Measurements from ENCODE around the gene C22orf23. TPM values are rescaled to one million over a fixed set of nuclear protein-coding genes. Genes with fewer than 3 reads are reported as not detected.

Gene C22orf23
- total and polyA plus RNA-seq, 9 of the 15 experiments (the other 6 are each of a cell fraction or from before 2014, with no cell fraction given) = 0.25 to 1.0 (median 0.53) TPM

- 90% methylated on average over 4 of the region's 4 CpGs for WGBS (ENCODE audit: insufficient coverage, low coverage, missing lambda C conversion rate)
- no TSS peak for BruUV-seq (replicated peaks)
- Histone ChIP-seq H3K36me3 (ENCODE audit: control insufficient read depth, insufficient read depth, low read length) (peaks cover 19% of the 10 kb centered on the region; the same call in 1 of the 3 replicates), H3K27me3 (ENCODE audit: control insufficient read depth in 2 of 2, insufficient read depth in 2 of 2, low read length in 2 of 2) (no peaks in the 10 kb centered on the region), H3K4me2 (ENCODE audit: insufficient read depth, low read length) (no peak overlapping the region), H3K9ac (ENCODE audit: insufficient read depth in 1 of 2, low read depth in 2 of 2, low read length in 2 of 2) (no peak overlapping the region), H3K4me3 (no peak overlapping the region), H3K9me1 (ENCODE audit: control insufficient read depth, insufficient read depth, low read length) (no peaks in the 10 kb centered on the region), H2AFZ (ENCODE audit: low read depth, low read length) (no peak overlapping the region), H3K27ac (ENCODE audit: extremely low read depth, low read depth, low read length) (no peak overlapping the region), H3K4me1 (replicated peaks in 1 of 2; ENCODE audit: control insufficient read depth in 2 of 2, insufficient read depth in 2 of 2, low read length in 2 of 2) (no peaks in the 10 kb centered on the region; a peak in 1 of 5 replicates), H3K9me3 (replicated peaks; ENCODE audit: control insufficient read depth, insufficient read depth, low read depth, low read length) (no peaks in the 10 kb centered on the region), H3K79me2 (ENCODE audit: control insufficient read depth, insufficient read depth, low read length) (no peaks in the 10 kb centered on the region), H4K20me1 (replicated peaks; ENCODE audit: control insufficient read depth, insufficient read depth, low read length) (no peaks in the 10 kb centered on the region; the same call in 1 of the 2 replicates)
- ChIA-PET CTCF (ENCODE audit: low intra/inter-chr PET ratio) (no interaction called here), POLR2A (interaction anchor here (0.5 kb wide), 1 partner anchor 20 kb away, joined by 4 read pairs; no protein-coding TSS in a partner anchor)
- no peak for DNase-seq (ENCODE audit: extremely low read depth in 1 of 4, low spot score in 3 of 4)
- TF ChIP-seq RERE (CRISPR knock-in tag; IDR thresholded peaks at IDR 0.05; ENCODE audit: borderline replicate concordance) (no peak), ETV6 (IDR thresholded peaks at IDR 0.05; ENCODE audit: borderline replicate concordance in 1 of 2, low read depth in 2 of 2, low read length in 1 of 2) (no peak), ETV6 (CRISPR knock-in tag; IDR thresholded peaks at IDR 0.05; ENCODE audit: borderline replicate concordance) (no peak), PKNOX1 (IDR thresholded peaks at IDR 0.05) (no peak)
- FAIRE-seq = no peak
- in situ Hi-C loops (cut with MboI) = no loop called here
- no peak for ATAC-seq
- intact Hi-C loops (cut with micrococcal nuclease) = no loop called here
Observed at GRCh38 chr22:37917874-37918548, 35.4 kb downstream of the C22orf23 start.

All from K562 (cell line).